Naive B cell (primary cell): ENCODE data around the gene GSTM1. TPM values are rescaled to one million over a fixed set of nuclear protein-coding genes. Genes with fewer than 3 reads are reported as not detected.
A peak's percentile ranks its signal among the peaks of the same experiment; 100 is the strongest.
"Not testable (repeated sequence)": the region's sequence is repeated elsewhere in the genome, so short reads cannot be mapped to it uniquely, and the experiment has no call there.

Source experiments
- ATAC-seq, 2 donors: fragments of 150-1000 bp; cut with Tn5 transposase; 2 replicates each; pipeline ENCODE4 v1.10.0; 2021; ENCODE audit warnings: low read depth in 2 of 2, mild to moderate bottlenecking in 2 of 2, moderate library complexity in 2 of 2
- DNase-seq: peaks from one replicate; pipeline ENCODE4 v3.0.0; 2022
- H3K27ac Mint-ChIP-seq, 6 donors: one replicate each; pipeline ENCODE4 v1.8.0; 2020 to 2022; ENCODE audit warnings: mild to moderate bottlenecking in 6 of 6, mixed read lengths in 6 of 6, moderate library complexity in 5 of 6, inconsistent platforms in 2 of 6
- H3K27me3 Mint-ChIP-seq, 3 donors: one replicate each; pipeline ENCODE4 v1.8.0; 2021 to 2022; ENCODE audit warnings: mixed read lengths in 3 of 3, mild to moderate bottlenecking in 1 of 3
- H3K36me3 Mint-ChIP-seq, 2 donors: one replicate each; pipeline ENCODE4 v1.8.0; 2020 to 2022; ENCODE audit warnings: mixed read lengths in 2 of 2, inconsistent platforms in 1 of 2, mild to moderate bottlenecking in 1 of 2
- H3K4me1 Mint-ChIP-seq, 3 donors: one replicate each; pipeline ENCODE4 v1.8.0; 2020 to 2022; ENCODE audit warnings: mixed read lengths in 3 of 3, inconsistent platforms in 1 of 3, mild to moderate bottlenecking in 1 of 3, moderate library complexity in 1 of 3
- H3K4me3 Mint-ChIP-seq, 8 donors: one replicate each; pipeline ENCODE4 v1.8.0; 2020 to 2022; ENCODE audit warnings: mild to moderate bottlenecking in 8 of 8, mixed read lengths in 8 of 8, moderate library complexity in 8 of 8, inconsistent platforms in 2 of 8
- H3K9me3 Mint-ChIP-seq, 7 donors: one replicate each; pipeline ENCODE4 v1.8.0; 2020 to 2022; ENCODE audit warnings: mixed read lengths in 7 of 7, mild to moderate bottlenecking in 5 of 7, inconsistent platforms in 2 of 7, moderate library complexity in 1 of 7
- polyA plus RNA-seq, 6 donors: library from polyadenylated mRNA; unstranded; fragments of 300-500 nt; fragmentation: Illumina TruSeq; gene quantifications; one replicate each; pipeline ENCODE4 v1.2.3, GENCODE V29; 2021; ENCODE audit warnings: low read depth in 6 of 6

Gene GSTM1
- polyA plus RNA-seq, 6 donors from 2014 or later: 36.6 to 90.7 (median 46.5) TPM; not detected in 2

DNA sequence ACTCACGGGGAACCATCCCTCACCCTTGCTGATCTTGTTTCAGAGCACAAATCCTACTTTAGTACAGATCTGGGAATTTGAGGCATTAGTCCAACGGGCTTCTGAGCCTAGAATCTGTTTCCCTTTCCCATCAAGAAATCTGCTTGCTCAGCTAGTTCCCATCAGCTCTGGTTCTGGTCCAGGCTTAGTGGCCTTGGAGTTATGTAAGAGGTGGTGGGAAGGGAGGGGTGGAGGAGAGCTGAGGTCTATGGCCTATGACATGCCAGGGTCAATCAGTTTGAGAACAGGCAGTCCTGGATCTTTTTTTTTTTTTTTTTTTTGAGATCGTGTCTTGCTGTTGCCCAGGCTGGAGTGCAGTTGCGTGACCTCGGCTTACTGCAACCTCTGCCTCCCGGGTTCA is 4.1 kb downstream of the GSTM1 start:
- DNase-seq (no peak), ATAC-seq (no peak)
- H3K4me3 Mint-ChIP-seq: peak overlapping the region in 1 of 8 donors; percentile 24
- peaks cover 0 to 6% (median 0%) of the 10 kb centered on the region in 3 donors for H3K4me1 Mint-ChIP-seq
- no peaks in the 10 kb centered on the region for H3K36me3 Mint-ChIP-seq
- no peak overlapping the region for H3K27ac Mint-ChIP-seq
- H3K27me3 Mint-ChIP-seq: no peaks in the 10 kb centered on the region
- no peaks in the 10 kb centered on the region for H3K9me3 Mint-ChIP-seq

DNA sequence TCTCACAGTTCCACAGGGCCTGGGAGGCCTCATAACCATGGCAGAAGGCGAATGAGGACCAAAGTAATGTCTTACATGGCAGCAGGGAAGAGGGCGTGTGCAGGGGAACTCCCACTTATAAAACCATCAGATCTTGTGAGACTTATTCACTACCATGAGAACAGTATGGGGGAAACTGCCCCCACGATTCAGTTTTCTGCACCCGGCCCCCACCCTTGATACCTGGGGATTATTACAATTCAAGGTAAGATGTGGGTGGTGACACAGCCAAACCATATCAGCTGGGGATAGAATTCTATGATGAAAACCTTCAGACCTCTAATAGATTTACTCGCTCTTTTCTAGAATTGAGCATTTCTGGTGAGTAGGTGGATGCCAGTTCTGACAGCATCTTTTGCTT is 6.8 kb downstream of the GSTM1 start:
- H3K4me1 Mint-ChIP-seq, H3K27me3 Mint-ChIP-seq: not testable (repeated sequence)

DNA sequence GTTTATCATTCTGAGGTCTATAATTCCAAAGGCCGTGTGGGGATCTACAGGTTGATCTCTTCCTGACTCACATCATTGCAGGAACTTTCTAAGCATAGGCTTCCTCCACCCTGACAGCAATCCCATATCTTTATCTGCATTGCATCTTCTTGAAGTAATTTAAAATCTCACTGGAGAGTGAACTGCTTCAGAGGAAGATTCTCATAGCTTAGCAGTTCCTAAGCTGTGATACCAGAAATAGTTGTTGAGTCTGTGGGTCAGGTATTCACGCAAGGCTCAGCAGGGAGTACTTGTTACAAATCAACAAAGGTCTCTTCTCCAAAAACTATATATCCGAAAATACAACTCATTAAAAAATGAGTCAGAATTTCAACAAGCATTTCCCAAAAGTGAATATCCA is 7.5 kb downstream of the GSTM1 start:
- H3K4me1 Mint-ChIP-seq, H3K36me3 Mint-ChIP-seq, DNase-seq, H3K27ac Mint-ChIP-seq, ATAC-seq, H3K4me3 Mint-ChIP-seq, H3K9me3 Mint-ChIP-seq, H3K27me3 Mint-ChIP-seq: not testable (repeated sequence)

More for the DNA sequence above, 6.8 kb downstream of the GSTM1 start:
- not testable (repeated sequence) for H3K36me3 Mint-ChIP-seq, DNase-seq, H3K27ac Mint-ChIP-seq, H3K9me3 Mint-ChIP-seq, H3K4me3 Mint-ChIP-seq, ATAC-seq

GRCh38 chr1:109697066-109697465 is 9.4 kb downstream of the GSTM1 start:
- Mint-ChIP-seq H3K27ac (no peak overlapping the region), H3K27me3 (no peaks in the 10 kb centered on the region), H3K4me3 (no peak overlapping the region), H3K36me3 (no peaks in the 10 kb centered on the region), H3K4me1 (no peaks in the 10 kb centered on the region), H3K9me3 (no peaks in the 10 kb centered on the region)
- no peak for DNase-seq
- ATAC-seq: no peak

DNA sequence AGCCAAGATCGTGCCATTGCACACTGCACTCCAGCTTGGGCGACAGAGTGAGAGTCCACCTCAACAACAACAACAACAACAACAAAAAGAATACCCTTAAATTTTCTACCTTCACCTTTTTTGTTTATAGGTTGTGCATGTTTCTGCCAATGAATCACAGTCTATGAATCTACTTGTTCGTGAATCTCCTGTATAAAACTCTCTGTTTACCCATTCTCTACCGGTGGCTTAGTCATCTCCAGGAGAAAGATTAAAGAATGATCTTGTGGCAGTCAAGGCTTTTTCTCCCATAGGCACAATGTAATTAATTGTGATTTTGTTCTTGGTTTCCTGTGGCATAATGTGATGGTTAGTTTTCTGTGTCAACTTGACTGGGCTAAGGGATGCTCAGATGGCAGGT is 10.2 kb downstream of the GSTM1 start:
- H3K9me3 Mint-ChIP-seq, DNase-seq, H3K27me3 Mint-ChIP-seq, H3K4me3 Mint-ChIP-seq, ATAC-seq, H3K4me1 Mint-ChIP-seq, H3K36me3 Mint-ChIP-seq: not testable (repeated sequence)
- H3K27ac Mint-ChIP-seq: peak overlapping the region in 1 of 6 donors; percentile 32

GRCh38 chr1:109702940-109703339 is 15.3 kb downstream of the GSTM1 start:
- ATAC-seq, H3K4me3 Mint-ChIP-seq, H3K4me1 Mint-ChIP-seq, H3K27me3 Mint-ChIP-seq, DNase-seq: not testable (repeated sequence)
- Mint-ChIP-seq H3K36me3 (peaks cover 5 to 28% of the 10 kb centered on the region in 2 donors), H3K9me3 (peaks cover 3 to 23% (median 14%) of the 10 kb centered on the region in 7 donors), H3K27ac (peak overlapping the region in 1 of 6 donors; percentile 80)

GRCh38 chr1:109704173-109704572 is 16.6 kb downstream of the GSTM1 start:
- H3K4me3 Mint-ChIP-seq: no peak overlapping the region
- peaks cover 11 to 39% of the 10 kb centered on the region in 2 donors for H3K36me3 Mint-ChIP-seq
- H3K4me1 Mint-ChIP-seq: no peaks in the 10 kb centered on the region
- H3K9me3 Mint-ChIP-seq: peaks cover 4 to 32% (median 23%) of the 10 kb centered on the region in 7 donors
- ATAC-seq (no peak), DNase-seq (no peak)
- H3K27me3 Mint-ChIP-seq: no peaks in the 10 kb centered on the region
- peak overlapping the region in 1 of 6 donors; percentile 58 for H3K27ac Mint-ChIP-seq

GRCh38 chr1:109705411-109705810 is 17.8 kb downstream of the GSTM1 start:
- Mint-ChIP-seq H3K27ac (no peak overlapping the region), H3K4me1 (no peaks in the 10 kb centered on the region), H3K9me3 (peaks cover 7 to 37% (median 26%) of the 10 kb centered on the region in 7 donors), H3K27me3 (no peaks in the 10 kb centered on the region), H3K36me3 (peaks cover 16 to 46% of the 10 kb centered on the region in 2 donors), H3K4me3 (peak overlapping the region in 1 of 8 donors; percentile 56)
- no peak for DNase-seq
- ATAC-seq: no peak

GRCh38 chr1:109708949-109709348 is 21.3 kb downstream of the GSTM1 start:
- ATAC-seq, H3K27ac Mint-ChIP-seq, DNase-seq, H3K4me1 Mint-ChIP-seq, H3K4me3 Mint-ChIP-seq: not testable (repeated sequence)
- peaks cover 7 to 27% (median 18%) of the 10 kb centered on the region in 7 donors for H3K9me3 Mint-ChIP-seq
- peaks cover 10 to 38% of the 10 kb centered on the region in 2 donors for H3K36me3 Mint-ChIP-seq
- peaks cover 4 to 22% (median 7%) of the 10 kb centered on the region in 3 donors for H3K27me3 Mint-ChIP-seq

DNA sequence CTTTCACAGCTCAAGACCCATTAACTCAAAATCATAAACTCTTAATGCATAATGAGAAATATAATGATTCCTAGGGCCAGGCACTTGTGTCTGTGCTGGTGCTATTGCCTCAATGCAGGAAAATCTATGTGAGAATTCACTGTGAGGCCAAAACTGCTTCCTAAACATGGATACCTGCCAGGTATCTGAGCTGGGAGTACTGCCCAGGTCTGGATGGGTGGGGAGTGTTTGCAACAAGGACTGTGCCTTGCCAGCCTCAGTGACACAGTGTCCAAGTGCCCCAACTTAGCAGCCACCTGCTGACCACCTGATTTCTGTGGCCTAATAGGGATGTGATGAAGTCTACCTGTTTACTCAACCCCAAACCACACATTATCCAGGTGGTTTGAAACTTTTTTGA is 22.2 kb downstream of the GSTM1 start:
- DNase-seq, H3K4me3 Mint-ChIP-seq, ATAC-seq, H3K4me1 Mint-ChIP-seq, H3K27ac Mint-ChIP-seq: not testable (repeated sequence)
- Mint-ChIP-seq H3K36me3 (peaks cover 10 to 30% of the 10 kb centered on the region in 2 donors), H3K9me3 (peaks cover 5 to 22% (median 15%) of the 10 kb centered on the region in 7 donors), H3K27me3 (peaks cover 12 to 31% (median 16%) of the 10 kb centered on the region in 3 donors)

DNA sequence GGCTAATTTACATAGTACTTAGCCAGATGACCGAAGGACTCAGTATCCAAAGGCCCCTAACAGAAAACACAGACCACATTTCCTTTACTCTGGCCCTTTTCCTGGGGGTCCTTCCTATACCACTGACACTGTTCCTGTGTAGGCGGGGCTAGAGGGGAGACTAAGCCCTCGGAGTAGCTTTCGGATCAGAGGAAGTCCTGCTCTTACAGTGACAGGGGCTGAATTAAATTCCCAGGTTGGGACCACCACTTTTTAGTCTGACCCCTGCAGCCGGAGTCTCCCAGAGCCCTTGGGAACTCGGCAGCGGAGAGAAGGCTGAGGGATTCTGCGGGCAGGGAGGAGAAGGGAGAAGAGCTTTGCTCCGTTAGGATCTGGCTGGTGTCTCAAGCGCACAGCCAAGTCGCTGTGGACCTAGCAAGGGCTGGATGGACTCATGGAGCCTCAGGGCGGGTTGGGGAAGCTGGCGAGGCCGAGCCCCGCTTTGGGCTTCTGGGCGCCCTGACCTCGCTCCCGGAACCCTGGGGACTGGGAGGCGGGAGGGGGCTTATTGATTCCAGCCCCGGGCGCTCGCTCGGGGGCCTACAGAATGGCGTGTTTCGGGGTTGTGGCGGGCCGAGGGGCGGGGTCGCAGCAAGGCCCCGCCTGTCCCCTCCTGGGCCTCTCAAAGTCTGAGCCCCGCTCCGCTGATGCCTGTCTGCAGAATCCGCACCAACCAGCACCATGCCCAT is 24.1 kb downstream of the GSTM1 start, which contains the start of gene GSTM5:
Gene GSTM5 (plus strand): TSS at position 659 of the 728 bp plus-strand sequence. CDS start 62 bp downstream, at position 721.
- H3K9me3 Mint-ChIP-seq: peaks cover 5 to 22% (median 14%) of the 10 kb centered on the region in 7 donors

GRCh38 chr1:109712321-109712864 is 24.8 kb downstream of the GSTM1 start:
- Mint-ChIP-seq H3K4me3 (peak overlapping the region in 6 of 8 donors; percentile 12 to 77 (median 53)), H3K27ac (no peak overlapping the region), H3K27me3 (peaks cover 28 to 36% (median 29%) of the 10 kb centered on the region in 3 donors), H3K4me1 (peaks cover 0 to 9% (median 8%) of the 10 kb centered on the region in 3 donors), H3K9me3 (peaks cover 5 to 22% (median 14%) of the 10 kb centered on the region in 7 donors), H3K36me3 (peaks cover 10 to 23% of the 10 kb centered on the region in 2 donors)
- ATAC-seq: peak; percentile 25 to 30
- DNase-seq: no peak

More for the DNA sequence above, 24.1 kb downstream of the GSTM1 start, which contains the start of gene GSTM5:
- peaks cover 10 to 29% of the 10 kb centered on the region in 2 donors for H3K36me3 Mint-ChIP-seq
- DNase-seq, H3K4me1 Mint-ChIP-seq: not testable (repeated sequence)
- H3K4me3 Mint-ChIP-seq: peak within 1 kb of the TSS in 6 of 8 donors; percentile 27 to 91 (median 74)
- peak within 1 kb of the TSS in 1 of 6 donors; percentile 21 for H3K27ac Mint-ChIP-seq
- H3K27me3 Mint-ChIP-seq: peaks cover 23 to 34% (median 26%) of the 10 kb centered on the region in 3 donors
- peak; percentile 55 to 72 for ATAC-seq

DNA sequence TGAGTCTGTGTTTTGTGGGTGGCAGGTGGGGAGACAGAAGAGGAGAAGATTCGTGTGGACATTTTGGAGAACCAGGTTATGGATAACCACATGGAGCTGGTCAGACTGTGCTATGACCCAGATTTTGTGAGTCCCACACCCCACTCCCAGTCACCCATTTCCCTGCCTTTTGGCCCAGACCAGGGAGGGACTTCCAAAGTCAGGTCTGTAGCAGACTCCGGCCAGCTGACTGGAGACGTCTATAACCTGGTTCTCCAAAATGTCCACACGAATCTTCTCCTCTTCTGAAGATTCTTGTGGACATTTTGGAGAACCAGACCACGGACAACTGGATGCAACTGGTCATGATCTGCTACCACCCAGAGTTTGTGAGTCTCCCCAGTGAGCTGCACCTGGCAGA is 26.0 kb downstream of the GSTM1 start:
- Mint-ChIP-seq H3K36me3 (peaks cover 7 to 11% of the 10 kb centered on the region in 2 donors), H3K27me3 (peaks cover 28 to 45% (median 34%) of the 10 kb centered on the region in 3 donors), H3K4me3 (no peak overlapping the region)

More for the DNA sequence above, 26.0 kb downstream of the GSTM1 start:
- peaks cover 0 to 11% (median 9%) of the 10 kb centered on the region in 7 donors for H3K9me3 Mint-ChIP-seq
- DNase-seq: no peak
- H3K4me1 Mint-ChIP-seq: peaks cover 0 to 9% (median 8%) of the 10 kb centered on the region in 3 donors
- ATAC-seq: no peak
- no peak overlapping the region for H3K27ac Mint-ChIP-seq
